ENCODE results near the gene TAS2R1.

TAS2R1 gene

DNA sequence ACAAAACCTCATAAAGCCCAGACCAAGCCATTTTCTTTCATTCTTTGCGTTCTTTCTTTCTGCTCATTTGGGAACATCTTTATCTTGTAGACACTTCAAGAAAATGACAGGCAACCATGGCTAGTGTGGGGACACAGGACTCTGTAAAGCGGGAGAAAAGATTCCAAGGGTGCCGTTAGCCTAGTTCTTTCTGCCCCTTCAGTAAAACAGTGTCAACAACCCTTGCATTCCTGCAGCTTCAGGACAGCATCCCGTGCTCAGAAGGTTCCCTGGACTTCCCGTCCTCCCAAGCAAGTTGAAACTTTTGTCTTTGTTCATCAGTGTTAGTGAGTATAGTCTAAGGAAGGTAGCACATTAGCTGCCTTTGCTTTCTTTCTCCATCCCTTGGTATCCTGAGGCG, 41.9 kb downstream of the TAS2R1 start:
- no peak for DNase-seq (ENCODE audit: low read depth in 2 of 2)

DNA sequence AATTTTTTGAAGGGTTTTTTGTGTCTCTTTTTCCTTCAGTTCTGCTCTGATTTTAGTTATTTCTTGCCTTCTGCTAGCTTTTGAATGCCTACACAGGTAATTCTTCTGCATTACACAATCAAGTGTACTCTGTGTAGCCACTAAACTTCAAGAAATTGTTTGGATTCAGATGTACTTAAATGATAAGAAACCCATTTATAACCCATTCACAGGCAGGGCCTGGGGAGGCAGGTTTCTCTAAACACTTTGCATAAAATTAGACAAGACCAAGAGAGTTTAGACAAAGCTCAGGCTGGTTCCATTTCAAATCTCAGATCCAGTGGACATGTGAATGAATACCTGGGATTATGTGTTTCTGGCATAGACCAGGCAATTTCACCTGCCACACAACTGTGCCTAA, 43.0 kb downstream of the TAS2R1 start:
- no peak for DNase-seq (ENCODE audit: low read depth in 2 of 2)

GRCh38 chr5:9582406-9582805, 47.7 kb downstream of the TAS2R1 start:
- DNase-seq (ENCODE audit: low read depth in 2 of 2), result no peak
